SW480 (cell line): ENCODE data around the gene TMEM170A.
"Not testable (repeated sequence)": the region's sequence is repeated elsewhere in the genome, so short reads cannot be mapped to it uniquely, and the experiment has no call there.

ENCODE experiments used
- DNase-seq: peaks from one replicate; pipeline ENCODE4 v3.0.0-alpha.2; 2016; ENCODE audit warnings: low spot score

The TMEM170A gene

DNA sequence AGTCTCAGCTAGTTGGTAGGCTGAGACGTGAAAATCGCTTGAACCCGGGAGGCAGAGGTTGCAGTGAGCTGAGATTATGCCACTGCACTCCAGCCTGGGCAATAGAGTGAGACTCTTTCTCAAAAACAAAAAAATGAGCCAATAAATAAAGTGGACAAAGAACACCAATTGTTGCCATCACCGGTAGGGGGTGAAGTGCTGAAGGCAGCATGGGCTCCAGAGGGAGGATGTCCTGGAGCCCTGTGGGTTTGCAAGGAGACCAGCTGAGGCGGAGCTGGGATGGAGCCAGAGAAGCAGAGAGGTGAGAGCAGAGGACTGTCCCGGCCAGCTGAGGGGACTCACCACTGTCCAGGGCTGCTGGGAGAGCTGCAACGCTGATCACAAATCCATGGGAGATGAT, 17.0 kb upstream of the TMEM170A start:
- no peak for DNase-seq

- no peak for DNase-seq
Observed at GRCh38 chr16:75479421-75479990, 15.0 kb upstream of the TMEM170A start.

GRCh38 chr16:75478480-75479345, 14.2 kb upstream of the TMEM170A start:
- no peak for DNase-seq

DNA sequence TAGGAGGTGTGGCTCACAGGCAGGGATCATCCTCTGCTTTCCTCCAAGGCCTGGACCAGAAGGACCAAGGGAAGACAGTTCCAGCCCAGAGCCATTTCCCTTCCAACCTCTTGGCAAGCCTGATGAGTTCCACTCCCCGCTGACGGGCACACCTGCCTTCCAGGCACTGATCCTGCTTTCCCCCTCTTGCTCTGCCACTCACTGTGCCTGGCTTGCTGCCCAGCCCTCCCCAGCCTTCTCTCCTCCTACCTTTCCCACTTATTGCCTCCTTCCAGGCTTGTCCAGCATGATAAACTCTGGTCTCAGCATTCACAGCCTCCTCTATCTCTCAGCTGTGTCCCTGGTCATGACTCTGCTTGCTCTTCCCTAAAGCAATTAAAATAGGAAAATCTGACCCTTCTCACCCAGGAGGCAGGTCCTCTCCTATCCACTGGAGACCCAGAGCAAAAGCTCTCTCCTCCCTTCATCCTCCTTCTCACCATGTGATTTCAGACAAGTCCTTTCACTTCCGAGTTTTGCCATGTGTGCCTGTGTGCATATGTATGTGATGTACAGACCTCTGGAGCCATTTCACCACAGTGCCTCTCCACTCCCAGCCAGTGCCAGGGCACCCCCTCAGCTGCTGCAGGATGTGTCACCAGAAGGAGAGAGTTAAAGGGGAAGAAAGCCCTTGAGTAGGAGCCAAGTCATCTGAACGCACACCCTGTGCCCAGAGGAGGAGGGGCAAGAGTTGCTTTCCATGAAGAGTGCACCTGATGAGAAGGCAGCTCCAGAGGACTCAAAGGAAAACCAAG, 13.4 kb upstream of the TMEM170A start:
- DNase-seq, result no peak

DNA sequence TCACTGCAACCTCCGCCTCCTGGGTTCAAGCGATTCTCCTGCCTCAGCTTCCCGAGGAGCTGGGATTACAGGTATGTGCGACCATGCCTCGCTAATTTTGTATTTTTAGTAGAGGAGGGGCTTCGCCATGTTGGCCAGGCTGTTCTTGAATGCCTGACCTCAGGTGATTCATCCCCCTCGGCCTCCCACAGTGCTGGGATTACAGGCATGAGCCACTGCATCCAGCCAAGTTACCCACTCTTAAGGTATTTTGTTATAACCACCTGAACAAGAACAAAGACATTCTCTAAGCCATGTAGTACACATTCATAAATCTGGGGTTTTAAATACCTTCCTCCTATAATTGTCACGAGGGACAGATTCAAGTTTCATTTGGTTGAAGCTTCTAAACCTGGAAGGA, 12.3 kb upstream of the TMEM170A start:
- no peak for DNase-seq

- DNase-seq, result no peak
Observed at GRCh38 chr16:75475420-75475847, 10.9 kb upstream of the TMEM170A start.

GRCh38 chr16:75472908-75473877, 8.7 kb upstream of the TMEM170A start:
- no peak for DNase-seq

GRCh38 chr16:75471723-75472633, 7.5 kb upstream of the TMEM170A start:
- DNase-seq, result peak; percentile 63

DNA sequence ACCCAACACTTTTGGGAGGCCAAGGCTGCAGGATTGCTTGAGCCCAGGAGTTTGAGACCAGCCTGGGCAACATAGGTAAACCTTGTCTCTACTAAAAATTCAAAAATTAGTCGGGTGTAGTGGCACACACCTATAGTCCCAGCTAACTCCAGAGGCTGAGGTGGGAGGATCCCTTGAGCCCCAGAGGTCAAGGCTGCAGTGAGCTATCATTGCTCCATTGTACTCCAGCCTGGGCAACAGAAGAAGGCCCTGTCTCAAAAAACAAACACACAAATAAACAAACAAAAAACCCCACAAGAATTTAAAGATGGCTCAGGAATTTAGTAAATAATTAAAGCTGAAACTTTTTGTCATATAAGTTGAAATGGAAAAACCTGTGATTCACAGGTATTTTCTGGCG, 2.3 kb upstream of the TMEM170A start:
- no peak for DNase-seq

- peak; percentile 27 for DNase-seq
Observed at GRCh38 chr16:75463389-75464121, 934 bp downstream of the TMEM170A start.

GRCh38 chr16:75462806-75463205, 1.7 kb downstream of the TMEM170A start:
- DNase-seq, result no peak

DNA sequence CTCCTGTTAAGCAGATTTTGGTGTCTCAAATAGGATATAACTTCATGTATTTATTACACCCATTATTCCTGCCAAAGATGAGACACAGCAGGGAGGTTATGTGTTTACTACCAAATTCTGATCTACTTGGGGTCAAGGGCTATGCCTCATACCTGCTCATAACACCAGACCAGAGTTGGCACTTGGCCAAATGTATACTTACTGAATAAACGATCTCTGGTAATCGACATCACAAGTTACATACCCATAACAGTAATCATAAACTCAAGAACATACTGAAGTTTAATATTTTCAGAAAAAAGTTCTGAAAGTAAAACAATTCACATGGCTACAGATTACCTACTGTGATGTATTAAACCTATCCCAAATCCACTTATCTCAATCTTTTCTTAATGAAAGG, 2.9 kb downstream of the TMEM170A start:
- DNase-seq, result no peak

DNA sequence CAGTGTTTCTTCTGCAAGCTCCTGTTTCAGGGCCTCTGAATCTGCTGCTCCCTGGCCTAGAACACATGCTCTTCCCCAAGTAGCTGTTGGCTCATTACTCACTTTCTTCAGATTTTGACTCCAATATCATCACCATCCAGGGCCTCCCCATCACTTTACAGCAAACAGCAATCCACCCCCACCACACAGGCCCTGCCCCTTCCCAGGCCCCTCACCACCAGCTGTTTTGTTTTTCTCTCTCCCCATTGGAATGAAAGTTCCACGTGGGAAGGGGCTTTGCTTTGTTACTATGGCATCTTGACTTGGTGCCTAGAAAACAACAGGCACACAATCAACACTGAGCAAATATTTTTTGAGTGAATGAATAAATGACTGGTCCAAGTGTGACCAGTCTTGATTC, 4.0 kb downstream of the TMEM170A start:
- no peak for DNase-seq

DNA sequence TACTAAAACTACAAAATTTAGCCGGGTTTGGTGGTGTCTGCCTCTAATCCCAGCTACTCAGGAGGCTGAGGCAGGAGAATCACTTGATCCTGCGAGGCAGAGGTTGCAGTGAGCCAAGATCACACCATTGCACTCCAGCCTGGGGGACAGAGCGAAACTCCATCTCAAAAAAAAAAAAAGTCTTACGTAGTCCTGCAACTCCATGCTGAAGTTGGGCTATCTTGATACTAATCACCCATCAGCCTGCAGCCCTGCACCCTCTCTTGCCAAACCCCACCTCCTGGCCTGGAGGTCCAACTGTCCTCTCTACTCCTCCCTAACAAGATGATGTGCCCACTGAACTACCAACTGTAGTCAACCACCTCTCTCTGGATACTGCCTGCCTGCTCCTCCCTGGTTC, 4.8 kb downstream of the TMEM170A start:
- no peak for DNase-seq

DNA sequence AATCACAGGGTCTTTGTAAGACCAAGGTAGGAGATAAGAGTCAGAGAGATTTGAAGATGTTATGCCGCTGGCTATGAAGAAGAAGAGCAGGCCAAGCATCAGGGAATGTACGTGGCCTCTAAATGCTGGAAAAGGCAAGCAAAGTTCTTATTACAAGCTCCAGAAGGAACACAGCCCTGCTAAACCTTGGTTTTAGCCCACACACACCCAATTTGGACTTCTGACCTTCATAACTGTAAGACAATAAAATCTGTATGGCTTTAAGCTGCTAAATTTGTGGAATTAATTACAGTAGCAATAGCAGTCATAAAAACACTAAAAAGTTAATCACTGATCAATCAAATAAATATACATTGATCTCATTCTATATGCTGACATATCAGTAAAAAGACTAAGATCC, 6.0 kb downstream of the TMEM170A start:
- DNase-seq, result no peak

GRCh38 chr16:75458029-75458428, 6.5 kb downstream of the TMEM170A start:
- DNase-seq, result no peak

GRCh38 chr16:75457485-75458021, 6.9 kb downstream of the TMEM170A start:
- DNase-seq, result no peak

- DNase-seq, result no peak
Observed at GRCh38 chr16:75456971-75457370, 7.5 kb downstream of the TMEM170A start.

DNA sequence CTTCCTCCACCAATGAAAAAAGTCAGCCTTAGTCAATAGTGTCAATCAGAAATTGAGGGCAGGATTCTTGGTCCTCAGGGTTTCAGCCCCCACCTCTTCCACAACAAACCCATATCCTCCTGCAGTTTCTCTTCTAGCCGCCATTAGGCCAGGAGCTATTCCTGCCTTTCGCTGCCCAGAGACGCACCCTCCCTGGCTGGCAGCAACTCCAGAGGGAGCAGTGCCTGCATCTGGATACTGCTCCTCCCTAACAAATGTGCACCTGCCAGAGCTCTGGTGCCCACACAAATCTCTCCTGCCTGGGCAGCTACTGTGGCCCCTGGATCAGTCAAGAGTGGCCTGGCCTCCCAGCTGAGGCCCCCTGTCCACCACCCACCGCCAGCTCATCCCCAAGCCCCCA, 8.0 kb downstream of the TMEM170A start:
- not testable (repeated sequence) for DNase-seq

- no peak for DNase-seq
Observed at GRCh38 chr16:75455677-75456076, 8.8 kb downstream of the TMEM170A start.
